Measurements from ENCODE around the gene CYP2S1. TPM values are rescaled to one million over a fixed set of nuclear protein-coding genes. Genes with fewer than 3 reads are reported as not detected.
A peak's percentile ranks its signal among the peaks of the same experiment; 100 is the strongest.
"Not testable (repeated sequence)": the region's sequence is repeated elsewhere in the genome, so short reads cannot be mapped to it uniquely, and the experiment has no call there.

CYP2S1 gene
- total RNA-seq, 1 experiment from 2014 or later, result 191 TPM

- Mint-ChIP-seq H3K27ac (peak overlapping the region; percentile 42), H3K4me3 (no peak overlapping the region), H3K9me3 (no peaks in the 10 kb centered on the region), H3K27me3 (ENCODE audit: low read depth) (no peaks in the 10 kb centered on the region), H3K4me1 (peaks cover 27% of the 10 kb centered on the region), H3K36me3 (no peaks in the 10 kb centered on the region; the same call in 1 of the 2 replicates)
- ChIA-PET POLR2A (no interaction called here), CTCF (interaction anchor here (1.2 to 1.5 kb wide), 2 partner anchors 24 to 34 kb away, joined by 4 read pairs; no protein-coding TSS in a partner anchor)
- ATAC-seq (no peak), DNase-seq (ENCODE audit: low spot score) (no peak)
- no peak for TF ChIP-seq CDX4 (CRISPR knock-in tag; IDR thresholded peaks at IDR 0.05; ENCODE audit: borderline replicate concordance)
- no peak for TF ChIP-seq ESRRA (CRISPR knock-in tag; IDR thresholded peaks at IDR 0.05; ENCODE audit: borderline replicate concordance)
- TF ChIP-seq CREM (CRISPR knock-in tag; IDR thresholded peaks at IDR 0.05), result no peak
- no peak for TF ChIP-seq CTCF (IDR thresholded peaks at IDR 0.05)
- no peak for TF ChIP-seq E2F4 (CRISPR knock-in tag; IDR thresholded peaks at IDR 0.05; ENCODE audit: borderline replicate concordance, low read depth)
- TF ChIP-seq MYBL2 (CRISPR knock-in tag; IDR thresholded peaks at IDR 0.05), result no peak
These were observed 35.5 kb downstream of the CYP2S1 start for GRCh38 chr19:41228486-41228885.

- DNase-seq (ENCODE audit: low spot score); H3K9me3 Mint-ChIP-seq; H3K27ac Mint-ChIP-seq; H3K4me3 Mint-ChIP-seq; H3K27me3 Mint-ChIP-seq (ENCODE audit: low read depth); H3K36me3 Mint-ChIP-seq; POLR2A ChIA-PET; ATAC-seq: not testable (repeated sequence)
- CTCF ChIA-PET, result interaction anchor here (1.2 to 1.5 kb wide), 2 partner anchors 25 to 33 kb away, joined by 4 read pairs; no protein-coding TSS in a partner anchor
- TF ChIP-seq ZNF121 (CRISPR knock-in tag; IDR thresholded peaks at IDR 0.05), result 0 out of 2 replicates have a peak, but pooled peaks have one; percentile 3
- H3K4me1 Mint-ChIP-seq, result peaks cover 19% of the 10 kb centered on the region
These were observed 36.3 kb downstream of the CYP2S1 start for GRCh38 chr19:41229338-41229737.

- Mint-ChIP-seq H3K9me3 (no peaks in the 10 kb centered on the region), H3K4me3 (no peak overlapping the region), H3K27ac (no peak overlapping the region), H3K27me3 (ENCODE audit: low read depth) (no peaks in the 10 kb centered on the region), H3K36me3 (no peaks in the 10 kb centered on the region; the same call in 1 of the 2 replicates), H3K4me1 (peaks cover 14% of the 10 kb centered on the region)
- ChIA-PET CTCF (interaction anchor here (1.4 kb wide), 1 partner anchor 32 kb away, joined by 3 read pairs; no protein-coding TSS in a partner anchor), POLR2A (no interaction called here)
- ATAC-seq, result no peak
- DNase-seq (ENCODE audit: low spot score), result no peak
- TF ChIP-seq SMAD3 (CRISPR knock-in tag; IDR thresholded peaks at IDR 0.05; ENCODE audit: borderline replicate concordance), result no peak
- no peak for TF ChIP-seq PRRX2 (CRISPR knock-in tag; IDR thresholded peaks at IDR 0.05)
- no peak for TF ChIP-seq ATF3 (CRISPR knock-in tag; conservative IDR thresholded peaks at IDR 0.05)
- no peak for TF ChIP-seq CREM (CRISPR knock-in tag; IDR thresholded peaks at IDR 0.05)
- TF ChIP-seq AFF4 (CRISPR knock-in tag; IDR thresholded peaks at IDR 0.05; ENCODE audit: borderline replicate concordance), result no peak
- TF ChIP-seq OVOL2 (CRISPR knock-in tag; IDR thresholded peaks at IDR 0.05; ENCODE audit: borderline replicate concordance), result no peak
These were observed 37.2 kb downstream of the CYP2S1 start for GRCh38 chr19:41230067-41230857.
